ENCODE measurements around the gene CYB5B.

DNA sequence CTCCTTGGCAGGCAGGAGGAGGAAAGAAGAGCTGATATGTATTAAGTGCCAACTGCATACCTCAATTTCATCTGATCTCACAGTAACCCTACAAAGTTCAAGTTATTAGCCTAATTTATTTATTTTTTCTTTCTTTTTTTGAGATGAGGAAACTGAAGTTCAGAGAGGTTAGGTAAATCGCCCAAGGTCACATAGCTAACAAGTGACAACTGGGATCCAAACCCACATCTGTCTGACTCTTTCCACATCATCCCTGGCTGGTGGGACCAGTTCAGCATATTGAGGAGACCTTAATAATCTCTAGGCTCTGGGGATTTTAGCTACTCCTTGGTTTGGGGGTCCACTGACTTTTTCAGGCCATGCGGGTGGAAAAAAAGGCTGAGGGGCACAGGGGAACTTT lies 60.9 kb downstream of the CYB5B start:
- TF ChIP-seq CTCF (conservative IDR thresholded peaks at IDR 0.05; ENCODE audit: low read length) (no peak), EZH2phosphoT487 (IDR thresholded peaks at IDR 0.05; ENCODE audit: borderline replicate concordance, low read depth, low read length) (no peak)

Data from OCI-LY7 (cell line).